HG02981 (cell line): ENCODE data around the gene CLCA4.

Experiments used
- ATAC-seq: cut with Tn5 transposase; IDR thresholded peaks from one replicate; pipeline ENCODE4 v1.9.1; 2021; ENCODE audit warnings: mild to moderate bottlenecking, moderate library complexity; ENCODE audit not compliant: unreplicated experiment

The CLCA4 gene

GRCh38 chr1:86546787-86547221, at the start of gene CLCA4:
Gene CLCA4 (plus strand): TSS chr1:86547078. CDS start chr1:86547120, 42 bp downstream.
- no peak for ATAC-seq

GRCh38 chr1:86498281-86498680, 48.6 kb upstream of the CLCA4 start:
- no peak for ATAC-seq

- ATAC-seq, result no peak
These were observed 46.8 kb upstream of the CLCA4 start for GRCh38 chr1:86499987-86500593.

- ATAC-seq, result no peak
These were observed 46.2 kb upstream of the CLCA4 start for GRCh38 chr1:86500714-86501113.

DNA sequence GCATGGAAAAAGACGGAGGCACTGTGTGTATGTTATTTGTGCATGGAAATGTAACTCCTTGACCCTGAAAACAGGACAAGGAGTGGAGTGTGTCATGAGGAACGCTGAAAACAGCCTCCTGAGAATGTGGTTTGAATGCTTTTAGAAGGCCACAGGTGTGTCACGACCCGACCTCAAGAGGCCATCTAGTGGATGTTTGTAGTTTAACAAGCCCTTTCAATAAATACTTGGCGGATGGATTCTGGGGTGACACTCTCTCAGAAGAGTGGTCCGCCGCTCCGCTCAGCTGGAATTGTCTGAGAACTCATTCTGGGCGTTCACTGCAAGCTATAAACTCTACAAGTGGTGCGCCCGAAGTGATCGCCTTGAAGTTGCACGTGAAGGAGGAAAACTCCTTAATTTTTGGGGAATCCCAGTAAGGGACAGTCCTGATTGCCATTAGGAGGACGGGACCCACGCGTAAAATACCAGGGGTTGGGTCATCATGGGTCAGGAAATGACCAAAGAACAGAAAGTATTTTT, 44.7 kb upstream of the CLCA4 start:
- ATAC-seq, result peak; percentile 75

- ATAC-seq, result peak; percentile 42
These were observed 44.0 kb upstream of the CLCA4 start for GRCh38 chr1:86502721-86503405.

DNA sequence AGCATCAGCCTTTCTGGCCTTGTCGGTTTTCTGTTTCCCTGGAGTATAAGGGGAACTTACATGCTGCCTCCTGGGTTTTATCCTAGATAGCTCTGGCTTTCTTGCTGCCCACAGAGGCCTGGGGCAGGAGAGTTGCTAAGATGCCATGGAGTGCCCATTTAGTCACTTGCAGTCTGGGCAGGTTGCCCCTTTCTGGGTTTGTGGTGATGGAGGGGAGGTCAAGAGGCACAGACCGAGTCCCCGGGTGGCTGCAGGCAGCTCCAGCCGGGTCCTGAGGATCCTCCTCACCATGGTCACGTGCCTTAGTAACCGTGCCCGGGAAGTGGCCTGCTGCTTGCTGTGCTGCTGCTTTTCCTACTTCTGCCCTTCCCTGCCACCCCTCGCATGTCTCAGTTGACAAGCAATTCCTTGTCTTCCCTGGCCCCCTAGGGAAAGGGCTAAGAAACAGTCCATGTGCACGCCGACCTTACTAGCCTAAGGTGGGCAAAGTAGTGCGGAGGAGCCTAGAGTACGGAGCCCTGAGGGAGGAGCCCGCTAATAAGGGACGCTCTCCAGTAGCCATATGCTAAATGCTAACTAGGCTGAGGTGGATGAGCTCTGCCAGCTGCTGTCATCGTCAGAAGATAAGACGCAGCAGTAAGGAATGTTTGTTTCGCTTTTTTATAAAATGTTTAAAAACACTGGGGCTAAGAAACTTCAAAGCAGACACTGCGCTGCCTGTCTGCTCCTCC, 43.3 kb upstream of the CLCA4 start:
- ATAC-seq, result no peak

- ATAC-seq, result no peak
These were observed 42.8 kb upstream of the CLCA4 start for GRCh38 chr1:86504137-86504479.

DNA sequence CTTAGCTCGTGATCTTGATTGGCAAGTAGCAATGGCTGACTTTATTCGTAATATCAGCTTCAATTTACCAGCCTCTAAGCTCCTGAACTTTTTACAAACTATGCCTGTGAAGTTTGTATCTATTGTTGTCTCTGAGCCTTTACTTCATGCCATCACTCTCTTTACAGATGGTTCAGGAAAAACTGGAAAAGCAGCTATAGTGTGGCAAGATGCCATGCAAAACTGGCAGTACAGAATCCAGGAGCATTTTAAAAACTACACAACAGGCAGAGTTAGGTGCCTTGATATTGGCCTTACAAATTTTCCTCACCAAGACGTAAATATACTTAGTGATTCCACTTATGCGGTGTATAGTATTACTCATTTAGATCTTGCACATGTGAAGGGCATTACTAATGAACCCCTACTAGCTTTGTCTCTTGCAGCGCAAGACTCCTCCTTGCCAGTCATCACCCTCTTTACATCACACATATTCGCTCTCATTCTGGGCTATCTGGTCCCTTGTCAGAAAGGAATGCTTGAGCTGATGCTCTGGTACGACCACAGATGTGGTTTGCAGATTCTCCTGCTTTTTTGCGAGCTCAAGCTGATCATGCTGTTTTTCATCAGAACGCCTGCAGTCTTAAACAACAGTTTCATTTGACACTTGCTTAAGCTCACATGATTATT, 41.8 kb upstream of the CLCA4 start:
- ATAC-seq, result no peak

DNA sequence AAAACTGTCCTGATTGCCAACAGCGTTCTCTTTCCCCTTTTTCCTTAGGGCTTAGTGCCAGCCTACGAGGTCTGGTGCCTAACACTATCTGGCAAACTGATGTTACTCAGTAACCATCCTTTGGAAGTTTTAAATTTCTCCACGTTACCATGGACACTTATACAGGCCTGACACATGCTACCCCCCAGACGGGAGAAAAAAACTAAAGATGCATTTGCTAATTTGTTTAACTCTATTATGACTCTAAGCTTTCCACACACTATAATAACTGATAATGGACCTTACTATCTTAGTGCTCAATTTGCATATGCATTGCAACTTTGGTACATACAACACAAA, 41.3 kb upstream of the CLCA4 start:
- no peak for ATAC-seq

- no peak for ATAC-seq
These were observed 38.8 kb upstream of the CLCA4 start for GRCh38 chr1:86507935-86508582.

DNA sequence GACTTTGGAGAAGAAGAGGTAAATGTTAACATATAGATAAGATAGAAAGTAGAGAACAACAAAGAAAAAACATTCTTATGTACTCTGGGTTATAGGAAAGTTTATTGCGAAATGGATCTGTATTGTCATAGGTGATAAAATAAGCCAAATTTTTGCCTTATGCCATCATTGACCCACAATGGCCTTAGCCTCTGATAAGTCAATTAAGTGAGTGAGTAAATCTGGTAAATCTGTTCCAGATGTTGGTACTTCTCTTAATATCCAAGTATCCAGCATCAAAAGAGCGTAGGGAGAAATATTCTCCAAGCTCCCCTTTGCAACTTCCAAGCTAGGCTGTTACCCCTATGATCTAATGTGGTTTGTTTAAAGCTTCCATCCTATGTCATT, 38.3 kb upstream of the CLCA4 start:
- ATAC-seq, result no peak

DNA sequence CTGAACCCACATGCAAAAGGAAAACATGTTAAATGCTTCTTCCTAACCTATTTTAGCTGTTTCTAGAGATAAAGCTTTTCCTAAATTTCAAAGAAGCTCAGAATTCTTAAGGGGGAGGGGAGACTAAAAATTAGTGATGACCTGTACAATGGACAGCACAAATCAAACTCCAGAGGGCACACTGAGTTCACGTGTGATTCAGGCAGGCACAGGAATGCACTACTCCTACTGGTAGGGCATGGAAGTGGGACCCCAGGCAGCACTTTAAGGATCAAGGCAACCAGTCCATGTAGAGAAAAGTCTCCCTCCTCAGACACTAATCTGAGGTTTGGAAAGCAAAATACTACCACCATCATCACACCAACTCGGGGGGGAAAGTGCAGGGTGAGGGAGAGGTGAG, 31.3 kb upstream of the CLCA4 start:
- no peak for ATAC-seq

DNA sequence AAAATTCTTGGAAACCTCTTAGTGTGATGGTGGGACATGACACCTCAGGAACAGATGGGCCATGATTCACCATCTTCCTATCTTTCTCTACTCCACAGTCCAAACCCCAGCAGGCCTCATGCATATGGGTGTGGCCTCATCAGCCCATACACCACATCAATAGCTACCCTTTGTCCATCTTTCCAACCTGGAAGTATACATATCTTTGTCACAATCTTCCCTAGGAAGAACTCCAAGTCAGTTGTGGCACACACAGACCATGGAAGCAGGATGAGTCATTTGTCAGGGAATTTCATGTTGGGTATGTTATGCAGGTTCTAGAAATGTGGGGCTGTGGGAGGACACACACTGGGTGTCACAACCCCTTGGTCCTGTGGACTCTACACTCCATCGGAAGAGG, 30.5 kb upstream of the CLCA4 start:
- ATAC-seq, result no peak

- ATAC-seq, result no peak
These were observed 29.5 kb upstream of the CLCA4 start for GRCh38 chr1:86517336-86517735.

GRCh38 chr1:86520789-86521521, 25.9 kb upstream of the CLCA4 start:
- no peak for ATAC-seq

- no peak for ATAC-seq
These were observed 25.4 kb upstream of the CLCA4 start for GRCh38 chr1:86521522-86521891.

GRCh38 chr1:86522240-86522639, 24.6 kb upstream of the CLCA4 start:
- ATAC-seq, result no peak

DNA sequence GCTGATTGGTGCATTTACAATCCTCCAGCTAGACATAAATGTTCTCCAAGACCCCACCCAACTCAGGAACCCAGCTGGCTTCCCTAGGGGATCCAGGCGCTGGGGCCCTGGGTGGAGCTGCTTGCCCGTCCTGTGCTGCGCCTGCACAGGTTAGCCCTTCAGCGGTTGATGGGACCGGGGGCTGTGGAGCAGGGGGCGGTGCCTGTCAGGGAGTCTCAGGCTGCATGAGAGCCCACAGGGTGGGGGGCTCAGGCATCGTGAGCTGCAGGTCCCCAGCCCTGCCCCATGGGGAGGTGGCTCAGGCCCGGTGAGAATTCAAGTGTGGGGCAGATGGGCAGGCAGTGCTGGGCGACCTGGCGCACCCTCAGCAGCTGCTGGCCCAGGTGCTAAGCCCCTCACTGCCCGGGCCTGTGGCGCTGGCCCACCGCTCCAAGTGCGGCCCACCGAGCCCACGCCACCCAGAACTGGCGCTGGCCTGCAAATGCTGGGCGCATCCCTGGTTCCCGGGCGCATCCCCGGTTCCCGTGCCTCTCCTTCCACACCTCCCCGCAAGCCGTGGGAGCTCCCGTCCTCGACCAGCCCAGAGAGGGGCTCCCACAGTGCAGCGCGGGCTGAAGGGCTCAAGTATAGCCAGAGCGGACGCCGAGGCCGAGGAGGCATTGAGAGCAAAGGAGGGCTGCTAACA, 23.1 kb upstream of the CLCA4 start:
- no peak for ATAC-seq

DNA sequence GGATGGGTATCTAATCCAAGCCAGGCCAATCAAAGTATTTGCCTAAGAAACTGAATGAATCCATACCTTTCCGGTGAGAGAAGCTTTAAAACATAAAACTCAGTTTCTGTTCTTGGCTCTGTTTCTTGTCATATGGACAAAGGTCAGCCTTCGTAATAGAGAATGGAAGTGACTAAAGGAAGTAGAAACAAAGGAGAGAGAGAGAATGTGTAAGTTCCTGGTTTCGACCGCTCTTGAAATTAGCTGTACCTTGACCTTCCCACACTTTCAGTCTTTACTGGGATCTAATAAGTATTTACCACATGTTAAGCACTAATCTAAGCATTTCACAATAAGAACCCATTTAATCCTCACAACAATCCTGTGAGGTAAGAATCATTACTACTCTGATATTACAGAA, 19.6 kb upstream of the CLCA4 start:
- no peak for ATAC-seq
